ENCODE results near the gene FNTB.

FNTB gene

DNA sequence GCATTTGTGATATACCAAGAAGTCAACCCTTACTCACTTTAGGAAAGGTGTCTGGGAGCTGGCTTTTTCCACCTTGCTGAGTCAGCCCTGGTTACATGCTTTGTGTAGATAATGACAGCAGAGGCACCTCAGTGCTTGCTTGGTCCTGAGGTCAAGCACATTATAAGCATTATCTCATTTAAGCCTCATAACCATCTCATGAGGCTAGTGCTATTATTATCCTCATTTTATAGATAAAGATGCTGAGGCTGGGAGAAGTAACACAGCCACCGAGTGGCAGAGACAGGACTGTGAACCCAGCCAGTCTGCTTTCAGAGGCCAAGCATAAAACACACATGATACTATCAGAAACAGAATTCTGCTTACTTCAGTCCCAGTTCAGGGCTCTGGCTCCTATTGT, 86.2 kb downstream of the FNTB start:
- Histone ChIP-seq H3K4me1 (ENCODE audit: control insufficient read depth, insufficient read depth, low read length, unreplicated experiment) (no peaks in the 10 kb centered on the region), H2AFZ (ENCODE audit: low read length, unreplicated experiment) (no peak overlapping the region), H3K4me3 (ENCODE audit: low read depth, low read length) (no peak overlapping the region), H3K79me2 (ENCODE audit: control insufficient read depth, insufficient read depth, low read length, unreplicated experiment) (no peaks in the 10 kb centered on the region), H3K36me3 (ENCODE audit: insufficient read depth, low read length) (peaks cover 18% of the 10 kb centered on the region), H3K27ac (ENCODE audit: low read depth, low read length) (no peak overlapping the region), H3K27me3 (ENCODE audit: insufficient read depth, low read length) (no peaks in the 10 kb centered on the region)

DNA sequence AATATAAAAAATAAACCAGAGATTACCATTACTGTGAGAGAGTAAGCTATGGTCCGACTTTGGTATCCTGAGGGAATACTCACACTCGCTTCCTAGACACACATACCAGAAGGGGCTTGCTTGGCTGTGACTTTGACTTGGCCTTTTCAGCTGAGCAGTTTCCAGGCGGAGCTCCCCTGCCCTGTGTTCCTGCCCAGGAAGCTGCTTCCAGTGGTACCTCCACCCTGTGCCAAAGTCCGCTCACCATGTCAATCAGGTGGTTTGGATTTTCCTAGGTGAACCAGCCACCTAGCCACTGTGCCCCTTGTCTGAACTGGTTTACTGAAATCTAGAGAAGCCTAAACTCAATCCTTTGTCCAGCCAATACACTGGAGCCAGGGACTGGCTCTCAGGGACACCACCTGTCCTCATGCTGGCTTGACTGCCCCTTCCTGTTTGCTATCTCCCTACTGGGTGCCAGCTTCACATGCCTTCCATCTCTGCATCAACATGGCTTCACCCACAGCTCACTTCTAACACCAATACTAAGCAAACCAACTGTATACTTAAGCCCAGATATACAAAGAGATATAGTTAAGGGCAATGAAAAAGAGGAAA, 87.0 kb downstream of the FNTB start:
- Histone ChIP-seq H2AFZ (ENCODE audit: low read length, unreplicated experiment) (no peak overlapping the region), H3K4me1 (ENCODE audit: control insufficient read depth, insufficient read depth, low read length, unreplicated experiment) (no peaks in the 10 kb centered on the region), H3K36me3 (ENCODE audit: insufficient read depth, low read length) (peaks cover 19% of the 10 kb centered on the region)

GRCh38 chr14:65074449-65075150, 87.9 kb downstream of the FNTB start:
- no peak overlapping the region for H3K4me3 ChIP-seq (ENCODE audit: low read depth, low read length)
- H3K79me2 ChIP-seq (ENCODE audit: control insufficient read depth, insufficient read depth, low read length, unreplicated experiment): peaks cover 5% of the 10 kb centered on the region
- no peaks in the 10 kb centered on the region for H3K4me1 ChIP-seq (ENCODE audit: control insufficient read depth, insufficient read depth, low read length, unreplicated experiment)
- H3K27me3 ChIP-seq (ENCODE audit: insufficient read depth, low read length): no peaks in the 10 kb centered on the region
- peaks cover 28% of the 10 kb centered on the region for H3K36me3 ChIP-seq (ENCODE audit: insufficient read depth, low read length)
- no peak overlapping the region for H2AFZ ChIP-seq (ENCODE audit: low read length, unreplicated experiment)
- H3K27ac ChIP-seq (ENCODE audit: low read depth, low read length): no peak overlapping the region

More for the DNA sequence above, 87.0 kb downstream of the FNTB start:
- no peaks in the 10 kb centered on the region for H3K79me2 ChIP-seq (ENCODE audit: control insufficient read depth, insufficient read depth, low read length, unreplicated experiment)
- H3K27ac ChIP-seq (ENCODE audit: low read depth, low read length): no peak overlapping the region
- no peaks in the 10 kb centered on the region for H3K27me3 ChIP-seq (ENCODE audit: insufficient read depth, low read length)
- no peak overlapping the region for H3K4me3 ChIP-seq (ENCODE audit: low read depth, low read length)

DNA sequence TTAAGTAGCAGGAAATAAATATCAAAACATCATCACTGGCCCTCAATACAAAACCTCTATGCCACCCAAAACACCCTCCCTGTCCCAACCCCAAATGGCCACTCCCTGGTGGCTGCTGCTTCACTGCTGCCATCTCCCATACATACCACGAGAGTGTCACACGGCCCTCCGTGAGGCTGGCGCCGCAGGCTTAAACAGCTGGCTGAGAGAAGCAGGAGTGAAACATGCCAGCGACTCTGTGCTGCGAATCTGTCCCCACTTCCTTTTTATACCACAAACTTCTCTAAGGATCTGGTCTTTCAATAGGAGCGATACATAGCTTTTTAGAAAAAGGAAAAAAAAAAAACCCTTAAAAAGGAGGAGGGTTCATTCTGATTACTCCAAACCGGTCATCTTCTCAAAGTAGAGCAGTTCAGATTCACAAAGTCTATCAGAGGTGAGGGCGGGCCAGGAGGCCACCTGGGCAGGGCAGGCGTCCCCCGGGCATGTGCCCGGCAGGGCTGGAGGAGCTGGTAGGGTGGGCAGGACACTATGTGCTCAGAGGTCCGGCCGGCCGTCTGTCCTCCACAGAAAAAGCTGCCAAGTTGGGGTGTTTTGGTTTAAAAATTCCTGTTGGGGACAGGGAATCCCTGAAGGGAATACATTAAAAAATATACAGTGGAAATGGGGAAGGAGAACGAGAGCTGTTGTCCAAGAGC, 89.1 kb downstream of the FNTB start:
- Histone ChIP-seq H3K27ac (ENCODE audit: low read depth, low read length) (no peak overlapping the region), H3K4me3 (ENCODE audit: low read depth, low read length) (no peak overlapping the region), H3K36me3 (ENCODE audit: insufficient read depth, low read length) (peaks cover 40% of the 10 kb centered on the region), H2AFZ (ENCODE audit: low read length, unreplicated experiment) (no peak overlapping the region), H3K79me2 (ENCODE audit: control insufficient read depth, insufficient read depth, low read length, unreplicated experiment) (peaks cover 17% of the 10 kb centered on the region), H3K4me1 (ENCODE audit: control insufficient read depth, insufficient read depth, low read length, unreplicated experiment) (no peaks in the 10 kb centered on the region), H3K27me3 (ENCODE audit: insufficient read depth, low read length) (no peaks in the 10 kb centered on the region)

DNA sequence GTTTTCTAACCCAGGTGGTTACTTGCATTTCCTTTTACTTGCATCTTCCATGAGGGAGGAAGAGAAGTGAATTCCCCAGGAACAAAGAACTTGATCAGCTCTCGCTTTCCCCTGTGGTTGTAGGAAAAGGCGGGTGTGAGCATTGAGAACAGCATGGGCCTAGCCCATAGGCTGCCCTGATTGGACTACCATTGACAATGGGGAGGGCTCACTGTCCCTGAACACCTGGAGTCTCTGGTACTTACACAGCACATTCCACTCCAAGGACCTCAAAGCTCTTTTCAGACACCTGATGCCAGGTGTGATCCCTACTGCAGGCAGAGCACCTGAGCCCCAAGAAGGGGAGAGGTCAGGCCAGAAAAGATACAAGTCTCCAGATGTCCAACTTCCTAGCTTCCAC, 90.6 kb downstream of the FNTB start:
- Histone ChIP-seq H3K27me3 (ENCODE audit: insufficient read depth, low read length) (no peaks in the 10 kb centered on the region), H3K79me2 (ENCODE audit: control insufficient read depth, insufficient read depth, low read length, unreplicated experiment) (peaks cover 26% of the 10 kb centered on the region), H2AFZ (ENCODE audit: low read length, unreplicated experiment) (no peak overlapping the region), H3K4me3 (ENCODE audit: low read depth, low read length) (no peak overlapping the region), H3K4me1 (ENCODE audit: control insufficient read depth, insufficient read depth, low read length, unreplicated experiment) (peaks cover 6% of the 10 kb centered on the region), H3K36me3 (ENCODE audit: insufficient read depth, low read length) (peaks cover 54% of the 10 kb centered on the region), H3K27ac (ENCODE audit: low read depth, low read length) (no peak overlapping the region)

DNA sequence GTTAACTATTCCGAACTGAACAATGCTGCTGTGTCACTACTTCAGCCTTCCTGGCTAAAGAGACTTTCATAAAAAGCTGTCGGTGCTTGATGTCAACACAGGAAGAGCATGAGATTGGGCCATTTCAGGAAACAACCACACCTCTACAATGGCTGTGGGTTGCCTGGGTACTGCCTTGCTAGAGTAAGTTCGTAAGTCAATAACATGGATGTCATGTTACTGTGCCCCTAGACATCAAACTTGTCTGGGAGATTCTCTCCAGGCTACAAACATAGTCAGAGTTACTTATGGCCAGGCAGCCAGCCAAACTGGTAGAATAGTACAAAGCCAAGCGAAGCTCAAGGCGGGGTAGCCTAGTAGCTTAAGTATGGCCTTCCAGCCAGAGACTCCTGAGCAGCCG, 92.5 kb downstream of the FNTB start:
- Histone ChIP-seq H3K36me3 (ENCODE audit: insufficient read depth, low read length) (peaks cover 57% of the 10 kb centered on the region), H3K27me3 (ENCODE audit: insufficient read depth, low read length) (no peaks in the 10 kb centered on the region), H3K4me3 (ENCODE audit: low read depth, low read length) (no peak overlapping the region), H3K27ac (ENCODE audit: low read depth, low read length) (no peak overlapping the region), H2AFZ (ENCODE audit: low read length, unreplicated experiment) (no peak overlapping the region), H3K79me2 (ENCODE audit: control insufficient read depth, insufficient read depth, low read length, unreplicated experiment) (peaks cover 36% of the 10 kb centered on the region), H3K4me1 (ENCODE audit: control insufficient read depth, insufficient read depth, low read length, unreplicated experiment) (peaks cover 6% of the 10 kb centered on the region)

GRCh38 chr14:65079768-65080167, 93.1 kb downstream of the FNTB start:
- H3K27ac ChIP-seq (ENCODE audit: low read depth, low read length): no peak overlapping the region
- H2AFZ ChIP-seq (ENCODE audit: low read length, unreplicated experiment): no peak overlapping the region
- peaks cover 7% of the 10 kb centered on the region for H3K4me1 ChIP-seq (ENCODE audit: control insufficient read depth, insufficient read depth, low read length, unreplicated experiment)
- peaks cover 36% of the 10 kb centered on the region for H3K79me2 ChIP-seq (ENCODE audit: control insufficient read depth, insufficient read depth, low read length, unreplicated experiment)
- H3K4me3 ChIP-seq (ENCODE audit: low read depth, low read length): no peak overlapping the region
- no peaks in the 10 kb centered on the region for H3K27me3 ChIP-seq (ENCODE audit: insufficient read depth, low read length)
- peaks cover 59% of the 10 kb centered on the region for H3K36me3 ChIP-seq (ENCODE audit: insufficient read depth, low read length)

DNA sequence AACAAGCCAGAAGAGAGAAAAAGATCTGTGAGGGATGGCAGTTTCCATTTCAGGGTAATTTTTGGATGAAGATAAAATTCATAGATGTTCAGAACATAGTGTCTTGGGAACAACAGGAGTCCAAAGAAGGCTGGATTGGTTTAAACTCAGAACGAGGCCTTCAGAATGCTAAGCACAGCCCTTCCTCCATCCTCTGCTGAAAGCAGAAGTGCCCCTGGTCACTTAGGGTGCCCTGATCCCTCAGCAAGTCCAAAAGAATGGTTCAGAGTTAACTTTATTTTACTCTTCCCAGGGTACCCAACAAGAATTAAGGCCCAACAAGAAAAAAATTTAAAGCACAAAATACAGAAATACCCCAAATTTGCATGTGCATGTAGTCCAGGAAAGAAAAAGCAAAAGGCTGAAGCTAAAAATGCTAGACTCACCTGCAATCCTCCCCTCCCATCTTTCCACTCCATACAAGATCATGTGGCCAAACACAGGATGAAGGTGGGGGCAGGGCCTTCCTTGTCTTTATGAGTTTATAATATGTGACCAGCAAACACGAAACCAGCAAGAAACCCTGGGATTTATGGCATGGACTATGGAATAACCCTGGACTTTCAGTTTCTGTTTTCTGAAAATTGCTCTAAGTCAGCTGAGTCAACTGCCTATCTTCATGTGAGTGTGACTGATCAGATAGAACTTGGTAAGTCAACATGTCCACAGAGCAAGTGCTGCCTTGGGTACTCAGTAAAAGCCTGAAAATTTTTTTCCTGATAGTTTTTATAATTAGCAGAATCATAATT, 94.5 kb downstream of the FNTB start:
- Histone ChIP-seq H3K36me3 (ENCODE audit: insufficient read depth, low read length) (peaks cover 70% of the 10 kb centered on the region), H3K27ac (ENCODE audit: low read depth, low read length) (no peak overlapping the region), H2AFZ (ENCODE audit: low read length, unreplicated experiment) (no peak overlapping the region), H3K4me1 (ENCODE audit: control insufficient read depth, insufficient read depth, low read length, unreplicated experiment) (peaks cover 16% of the 10 kb centered on the region), H3K4me3 (ENCODE audit: low read depth, low read length) (peak overlapping the region; percentile 39; the same call in 1 of the 2 replicates), H3K27me3 (ENCODE audit: insufficient read depth, low read length) (no peaks in the 10 kb centered on the region), H3K79me2 (ENCODE audit: control insufficient read depth, insufficient read depth, low read length, unreplicated experiment) (peaks cover 41% of the 10 kb centered on the region)

DNA sequence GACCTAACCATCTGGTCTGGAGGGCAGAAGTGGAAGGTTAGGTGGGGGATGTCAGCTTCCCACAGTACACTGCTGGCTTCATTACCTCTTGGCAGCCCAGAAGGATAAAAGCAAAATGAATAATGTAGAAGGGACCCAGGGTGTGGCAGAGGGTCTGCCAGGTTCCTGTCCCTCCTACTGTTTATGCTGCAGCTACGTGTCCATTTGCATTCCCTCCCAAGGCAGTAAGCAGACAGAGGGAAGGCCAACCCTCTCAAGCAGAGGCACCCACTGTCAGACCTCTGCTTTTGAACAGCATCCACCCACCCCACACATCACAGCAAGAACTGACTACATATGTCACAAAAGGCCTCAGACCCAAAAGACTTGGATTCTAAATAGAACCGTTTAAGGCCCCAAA, 96.2 kb downstream of the FNTB start:
- H3K4me3 ChIP-seq (ENCODE audit: low read depth, low read length): no peak overlapping the region
- H3K27ac ChIP-seq (ENCODE audit: low read depth, low read length): no peak overlapping the region
- peaks cover 16% of the 10 kb centered on the region for H3K4me1 ChIP-seq (ENCODE audit: control insufficient read depth, insufficient read depth, low read length, unreplicated experiment)
- peaks cover 76% of the 10 kb centered on the region for H3K36me3 ChIP-seq (ENCODE audit: insufficient read depth, low read length)
- H3K79me2 ChIP-seq (ENCODE audit: control insufficient read depth, insufficient read depth, low read length, unreplicated experiment): peaks cover 41% of the 10 kb centered on the region
- no peaks in the 10 kb centered on the region for H3K27me3 ChIP-seq (ENCODE audit: insufficient read depth, low read length)
- no peak overlapping the region for H2AFZ ChIP-seq (ENCODE audit: low read length, unreplicated experiment)

All from ACC112 (cell line).